Hepatocyte (in vitro differentiated cells): ENCODE data around the gene EEFSEC. TPM values are rescaled to one million over a fixed set of nuclear protein-coding genes. Genes with fewer than 3 reads are reported as not detected.

ENCODE experiments used
- DNase-seq: peaks from one replicate; pipeline ENCODE4 v3.0.0-alpha.2; 2016; ENCODE audit warnings: low spot score
- H2AFZ ChIP-seq: fragments of 200-600 bp; sonication (generic); 2 replicates; pipeline ENCODE4 v1.6.0; 2016; ENCODE audit warnings: antibody characterized with exemption, mild to moderate bottlenecking
- H3K27ac ChIP-seq: fragments of 200-600 bp; sonication (generic); 2 replicates; pipeline ENCODE4 v1.5.1; 2016; ENCODE audit warnings: mild to moderate bottlenecking
- H3K27me3 ChIP-seq: fragments of 200-600 bp; sonication (generic); 2 replicates; pipeline ENCODE4 v1.6.1; 2016
- H3K36me3 ChIP-seq: fragments of 200-600 bp; sonication (generic); replicated peaks from 2 replicates; pipeline ENCODE4 v1.5.1; 2016; ENCODE audit warnings: low read depth; ENCODE audit not compliant: insufficient read depth
- H3K4me1 ChIP-seq: fragments of 200-600 bp; sonication (generic); 2 replicates; pipeline ENCODE4 v1.5.1; 2016; ENCODE audit warnings: mild to moderate bottlenecking, moderate library complexity; ENCODE audit not compliant: insufficient read depth
- H3K4me2 ChIP-seq: fragments of 200-600 bp; sonication (generic); 2 replicates; pipeline ENCODE4 v1.6.0; 2016
- H3K4me3 ChIP-seq: fragments of 200-600 bp; sonication (generic); 2 replicates; pipeline ENCODE4 v1.5.1; 2016; ENCODE audit warnings: mild to moderate bottlenecking
- H3K79me2 ChIP-seq: fragments of 200-600 bp; sonication (generic); 2 replicates; pipeline ENCODE4 v1.6.0; 2017; ENCODE audit warnings: mild to moderate bottlenecking
- H3K9me2 ChIP-seq: fragments of 200-600 bp; sonication (generic); replicated peaks from 2 replicates; pipeline ENCODE4 v1.6.0; 2017; ENCODE audit warnings: mild to moderate bottlenecking; ENCODE audit not compliant: insufficient read depth
- H3K9me3 ChIP-seq: fragments of 200-600 bp; sonication (generic); 2 replicates; pipeline ENCODE4 v1.5.1; 2016; ENCODE audit warnings: low read depth, mild to moderate bottlenecking
- H4K20me1 ChIP-seq: fragments of 200-600 bp; sonication (generic); 2 replicates; pipeline ENCODE4 v1.6.0; 2016; ENCODE audit warnings: mild to moderate bottlenecking; ENCODE audit not compliant: insufficient read depth, poor library complexity, severe bottlenecking
- CTCF ChIP-seq: fragments of 200-600 bp; sonication (generic); IDR thresholded peaks from 2 replicates; pipeline ENCODE4 v1.5.1; 2016; ENCODE audit warnings: antibody characterized with exemption, mild to moderate bottlenecking; ENCODE audit not compliant: poor library complexity
- EZH2 ChIP-seq: fragments of 200-600 bp; sonication (generic); IDR thresholded peaks from 2 replicates; pipeline ENCODE4 v1.6.1; 2016; ENCODE audit warnings: antibody characterized with exemption, mild to moderate bottlenecking, borderline replicate concordance
- EZH2phosphoT487 ChIP-seq: fragments of 200-600 bp; sonication (generic); IDR thresholded peaks from one replicate; pipeline ENCODE4 v1.6.1; 2018; ENCODE audit warnings: antibody characterized with exemption, mild to moderate bottlenecking, low read depth, moderate library complexity; ENCODE audit not compliant: unreplicated experiment, severe bottlenecking
- WGBS: methylation state at CpG from one replicate; pipeline ENCODE4 v1.1.6; 2016; ENCODE audit warnings: low lambda C conversion rate; ENCODE audit errors: missing lambda C conversion rate; 5-methylcytosine and 5-hydroxymethylcytosine counted together
- polyA plus RNA-seq: library from polyadenylated mRNA; unstranded; fragments of >200 nt; fragmentation: Nextera tagmentation; extraction: Ambion mirVana; gene quantifications from 2 replicates; pipeline ENCODE4 v1.2.1, GENCODE V29; 2016
- total RNA-seq: library from RNA; depleted of rRNA; stranded (reverse); fragments of >200 nt; gene quantifications from 2 replicates; pipeline ENCODE4 v1.2.3, GENCODE V29; 2014

EEFSEC gene
- total and polyA plus RNA-seq, 2 experiments from 2014 or later, result 9.8 to 17.5 TPM

DNA sequence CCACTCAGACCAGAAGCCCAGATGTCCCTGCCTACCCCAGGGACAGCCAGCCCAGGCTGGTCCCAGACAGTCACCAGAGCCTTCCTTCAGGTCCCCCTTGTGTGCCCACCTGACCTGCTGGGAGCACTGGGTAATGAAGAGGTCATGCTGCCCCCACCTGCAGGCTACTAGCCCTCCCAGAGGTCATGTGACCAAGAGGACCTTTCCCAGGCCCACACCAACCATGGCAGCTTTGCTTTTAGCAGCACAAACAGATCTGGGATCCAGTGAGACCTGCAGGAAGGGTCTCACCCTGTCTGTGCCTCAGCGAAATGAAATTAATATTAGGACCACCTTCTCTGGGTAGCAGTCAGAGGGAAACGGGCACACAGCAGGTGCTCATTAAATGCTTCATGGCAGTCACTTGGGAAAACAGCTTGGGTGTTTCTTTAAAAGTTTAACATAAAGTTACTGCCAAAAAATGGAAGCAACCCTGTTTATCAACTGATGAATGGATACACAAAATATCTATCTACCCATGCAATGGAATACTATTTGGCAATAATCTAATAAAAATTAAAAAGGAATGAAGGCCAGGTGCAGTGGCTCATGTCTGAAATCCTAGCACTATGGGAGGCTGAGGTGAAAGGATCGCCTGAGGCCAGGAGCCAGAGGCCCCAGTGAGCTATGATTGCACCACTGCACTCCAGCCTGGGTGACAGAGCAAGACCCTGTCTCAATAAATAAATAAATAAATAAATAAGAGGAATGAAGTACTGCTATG is 269.7 kb downstream of the EEFSEC start:
- H3K27me3 ChIP-seq, result no peaks in the 10 kb centered on the region
- TF ChIP-seq EZH2 (no peak), CTCF (no peak), EZH2phosphoT487 (no peak)
- H4K20me1 ChIP-seq, result no peaks in the 10 kb centered on the region
- H3K4me2 ChIP-seq, result no peak overlapping the region
- no peak overlapping the region for H3K4me3 ChIP-seq
- H2AFZ ChIP-seq, result no peak overlapping the region
- WGBS, result 92% methylated on average over 3 of the region's 3 CpGs
- H3K9me2 ChIP-seq, result no peaks in the 10 kb centered on the region
- no peaks in the 10 kb centered on the region for H3K79me2 ChIP-seq
- H3K27ac ChIP-seq, result no peak overlapping the region
- H3K9me3 ChIP-seq, result no peaks in the 10 kb centered on the region
- H3K36me3 ChIP-seq, result no peaks in the 10 kb centered on the region
- DNase-seq, result no peak
- H3K4me1 ChIP-seq, result peaks cover 6% of the 10 kb centered on the region

GRCh38 chr3:128423525-128424147 is 270.4 kb downstream of the EEFSEC start:
- no peak for TF ChIP-seq EZH2phosphoT487
- TF ChIP-seq CTCF, result no peak
- no peak for TF ChIP-seq EZH2
- no peak for DNase-seq
- Histone ChIP-seq H3K4me1 (peaks cover 6% of the 10 kb centered on the region), H3K79me2 (no peaks in the 10 kb centered on the region), H3K4me3 (no peak overlapping the region), H3K27ac (no peak overlapping the region), H3K9me3 (no peaks in the 10 kb centered on the region), H3K4me2 (no peak overlapping the region), H3K27me3 (no peaks in the 10 kb centered on the region), H4K20me1 (no peaks in the 10 kb centered on the region), H2AFZ (no peak overlapping the region), H3K36me3 (no peaks in the 10 kb centered on the region), H3K9me2 (no peaks in the 10 kb centered on the region)
- WGBS, result 91% methylated on average over 7 of the region's 7 CpGs

DNA sequence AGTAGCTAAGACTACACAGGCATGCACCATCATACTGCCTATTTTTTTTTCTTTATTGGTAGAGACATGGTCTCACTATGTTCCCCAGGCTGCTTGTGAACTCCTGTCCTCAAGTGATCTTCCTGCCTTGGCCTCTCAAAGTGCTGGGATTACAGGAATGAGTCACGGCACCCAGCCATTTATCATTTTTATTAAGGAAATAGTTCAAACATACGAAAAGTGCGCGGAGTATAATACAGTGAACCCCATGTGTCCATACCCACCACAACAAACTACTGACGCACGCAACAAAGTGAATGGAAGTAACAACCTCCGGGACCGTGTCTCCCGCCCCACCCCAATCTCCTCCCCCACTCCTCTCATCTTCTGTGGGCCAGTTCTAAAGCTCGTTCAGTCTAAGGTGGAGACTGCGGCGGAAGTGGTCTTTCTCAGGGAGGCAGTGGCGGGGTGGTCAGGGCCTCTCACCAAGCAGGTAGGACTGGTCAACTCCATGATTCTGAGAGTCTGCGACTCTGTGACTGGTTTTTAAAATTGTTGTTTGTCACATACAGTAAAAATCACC is 271.3 kb downstream of the EEFSEC start:
- no peak for TF ChIP-seq EZH2
- TF ChIP-seq EZH2phosphoT487, result no peak
- no peak for TF ChIP-seq CTCF
- Histone ChIP-seq H4K20me1 (no peaks in the 10 kb centered on the region), H3K27ac (no peak overlapping the region), H3K79me2 (no peaks in the 10 kb centered on the region), H3K4me2 (no peak overlapping the region), H3K4me3 (no peak overlapping the region), H3K36me3 (no peaks in the 10 kb centered on the region), H3K27me3 (no peaks in the 10 kb centered on the region), H3K9me2 (no peaks in the 10 kb centered on the region), H2AFZ (no peak overlapping the region), H3K4me1 (peaks cover 6% of the 10 kb centered on the region), H3K9me3 (no peaks in the 10 kb centered on the region)
- WGBS, result 80% methylated on average over 14 of the region's 14 CpGs
- no peak for DNase-seq
